ENCODE measurements around the gene MICAL1. TPM values are rescaled to one million over a fixed set of nuclear protein-coding genes. Genes with fewer than 3 reads are reported as not detected.

MICAL1 gene, protein sequence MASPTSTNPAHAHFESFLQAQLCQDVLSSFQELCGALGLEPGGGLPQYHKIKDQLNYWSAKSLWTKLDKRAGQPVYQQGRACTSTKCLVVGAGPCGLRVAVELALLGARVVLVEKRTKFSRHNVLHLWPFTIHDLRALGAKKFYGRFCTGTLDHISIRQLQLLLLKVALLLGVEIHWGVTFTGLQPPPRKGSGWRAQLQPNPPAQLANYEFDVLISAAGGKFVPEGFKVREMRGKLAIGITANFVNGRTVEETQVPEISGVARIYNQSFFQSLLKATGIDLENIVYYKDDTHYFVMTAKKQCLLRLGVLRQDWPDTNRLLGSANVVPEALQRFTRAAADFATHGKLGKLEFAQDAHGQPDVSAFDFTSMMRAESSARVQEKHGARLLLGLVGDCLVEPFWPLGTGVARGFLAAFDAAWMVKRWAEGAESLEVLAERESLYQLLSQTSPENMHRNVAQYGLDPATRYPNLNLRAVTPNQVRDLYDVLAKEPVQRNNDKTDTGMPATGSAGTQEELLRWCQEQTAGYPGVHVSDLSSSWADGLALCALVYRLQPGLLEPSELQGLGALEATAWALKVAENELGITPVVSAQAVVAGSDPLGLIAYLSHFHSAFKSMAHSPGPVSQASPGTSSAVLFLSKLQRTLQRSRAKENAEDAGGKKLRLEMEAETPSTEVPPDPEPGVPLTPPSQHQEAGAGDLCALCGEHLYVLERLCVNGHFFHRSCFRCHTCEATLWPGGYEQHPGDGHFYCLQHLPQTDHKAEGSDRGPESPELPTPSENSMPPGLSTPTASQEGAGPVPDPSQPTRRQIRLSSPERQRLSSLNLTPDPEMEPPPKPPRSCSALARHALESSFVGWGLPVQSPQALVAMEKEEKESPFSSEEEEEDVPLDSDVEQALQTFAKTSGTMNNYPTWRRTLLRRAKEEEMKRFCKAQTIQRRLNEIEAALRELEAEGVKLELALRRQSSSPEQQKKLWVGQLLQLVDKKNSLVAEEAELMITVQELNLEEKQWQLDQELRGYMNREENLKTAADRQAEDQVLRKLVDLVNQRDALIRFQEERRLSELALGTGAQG
- total RNA-seq: 202 TPM in 2 replicates
- total RNA-seq (2013): 78.8 TPM
- 319 and 400 TPM in 2 replicates for polyA plus RNA-seq
- polyA minus RNA-seq: 108 and 169 TPM in 2 replicates

DNA sequence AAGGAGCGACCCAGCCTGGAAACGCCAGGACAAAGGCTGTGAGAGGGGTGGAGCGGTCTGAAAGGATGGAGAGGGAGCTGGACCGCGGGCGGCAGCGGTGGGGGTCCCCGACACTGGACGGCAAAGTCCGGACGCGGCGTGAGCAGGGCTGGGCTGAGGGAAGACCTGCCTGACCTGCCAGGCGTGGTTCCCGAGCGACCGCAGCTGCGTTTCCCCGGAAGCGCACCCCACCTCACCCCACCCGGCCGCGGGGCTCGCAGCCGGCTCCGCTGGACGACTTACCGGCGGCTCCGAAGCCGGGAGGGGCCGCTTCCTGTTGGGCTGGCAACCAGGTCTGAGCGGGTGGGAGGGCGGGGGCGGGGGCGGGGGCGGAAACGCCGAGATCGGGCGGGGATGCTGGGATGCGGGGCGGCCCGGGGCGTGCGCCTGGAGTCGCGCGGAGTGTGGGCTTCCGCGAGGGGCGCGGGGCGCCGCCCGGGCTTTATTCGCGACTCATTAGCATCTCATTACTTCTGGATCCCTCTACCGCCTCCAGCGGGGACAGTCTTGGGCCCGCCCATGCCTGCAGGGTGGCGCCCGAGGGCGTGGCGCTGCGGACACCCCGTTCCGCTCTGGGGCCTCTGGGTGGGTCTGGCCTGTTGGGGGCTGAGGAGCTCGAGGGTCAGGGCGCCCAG lies at the start of gene MICAL1:
TSS of gene MICAL1 (minus strand) at position 336 of the 674 bp plus-strand sequence. CDS start 1,576 bp downstream, outside the sequence.
- peak within 1 kb of the TSS; percentile 97 for H3K9ac ChIP-seq (ENCODE audit: low read length)
- H3K9me3 ChIP-seq (ENCODE audit: control extremely low read depth in 1 of 3, control insufficient read depth in 2 of 3, insufficient read depth in 1 of 3, low read length in 2 of 3): no peaks in the 10 kb centered on the region
- intact Hi-C loops (cut with micrococcal nuclease): loop anchor here (1.0 to 10.0 kb wide), 8 partner anchors 15 to 1419 kb away; partner anchors contain the start of genes AK9, AMD1, CDK19 and CEP57L1
- H3K27me3 ChIP-seq (replicated peaks in 1 of 4; ENCODE audit: control extremely low read depth in 1 of 4, control insufficient read depth in 3 of 4, insufficient read depth in 4 of 4, low read length in 3 of 4): no peaks in the 10 kb centered on the region
- Mint-ChIP-seq H3K4me1 (peaks cover 82% of the 10 kb centered on the region), H3K9me3 (ENCODE audit: insufficient read depth) (no peaks in the 10 kb centered on the region), H3K27ac (peak within 1 kb of the TSS; percentile 99), H3K4me3 (peak within 1 kb of the TSS; percentile 95), H3K27me3 (no peaks in the 10 kb centered on the region)
- H3K79me2 ChIP-seq (ENCODE audit: control insufficient read depth, insufficient read depth, low read length): peaks cover 42% of the 10 kb centered on the region
- peak within 1 kb of the TSS; percentile 17 for H2AFZ ChIP-seq (ENCODE audit: insufficient read depth, low read depth, low read length, poor library complexity, severe bottlenecking)
- H4K20me1 ChIP-seq (ENCODE audit: control insufficient read depth, insufficient read depth, low read length, poor library complexity, severe bottlenecking): no peaks in the 10 kb centered on the region
- WGBS (ENCODE audit: insufficient coverage): under 1% methylated on average over 69 of the region's 70 CpGs
- ATAC-seq (ENCODE audit: low read depth) (peak; percentile 61), DNase-seq (peak; percentile 94)
- TF ChIP-seq, protein P1, sequence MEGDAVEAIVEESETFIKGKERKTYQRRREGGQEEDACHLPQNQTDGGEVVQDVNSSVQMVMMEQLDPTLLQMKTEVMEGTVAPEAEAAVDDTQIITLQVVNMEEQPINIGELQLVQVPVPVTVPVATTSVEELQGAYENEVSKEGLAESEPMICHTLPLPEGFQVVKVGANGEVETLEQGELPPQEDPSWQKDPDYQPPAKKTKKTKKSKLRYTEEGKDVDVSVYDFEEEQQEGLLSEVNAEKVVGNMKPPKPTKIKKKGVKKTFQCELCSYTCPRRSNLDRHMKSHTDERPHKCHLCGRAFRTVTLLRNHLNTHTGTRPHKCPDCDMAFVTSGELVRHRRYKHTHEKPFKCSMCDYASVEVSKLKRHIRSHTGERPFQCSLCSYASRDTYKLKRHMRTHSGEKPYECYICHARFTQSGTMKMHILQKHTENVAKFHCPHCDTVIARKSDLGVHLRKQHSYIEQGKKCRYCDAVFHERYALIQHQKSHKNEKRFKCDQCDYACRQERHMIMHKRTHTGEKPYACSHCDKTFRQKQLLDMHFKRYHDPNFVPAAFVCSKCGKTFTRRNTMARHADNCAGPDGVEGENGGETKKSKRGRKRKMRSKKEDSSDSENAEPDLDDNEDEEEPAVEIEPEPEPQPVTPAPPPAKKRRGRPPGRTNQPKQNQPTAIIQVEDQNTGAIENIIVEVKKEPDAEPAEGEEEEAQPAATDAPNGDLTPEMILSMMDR (IDR thresholded peaks at IDR 0.05): peak; percentile 53
- no peak for TF ChIP-seq EZH2 (IDR thresholded peaks at IDR 0.05; ENCODE audit: borderline replicate concordance, insufficient read depth, low read depth, low read length, poor library complexity, severe bottlenecking)
- H3K4me1 ChIP-seq (ENCODE audit: control insufficient read depth in 2 of 2, insufficient read depth in 2 of 2, low read length in 2 of 2): peaks cover 83 to 84% of the 10 kb centered on the region in 2 donors
- peak within 1 kb of the TSS; percentile 95 for H3K4me2 ChIP-seq (replicated peaks; ENCODE audit: low read depth, low read length, poor library complexity, severe bottlenecking)
- POLR2A ChIA-PET: interaction anchor here (0.6 to 5.5 kb wide), 15 partner anchors 8 to 897 kb away, joined by 3 to 35 read pairs (median 5); partner anchors contain the start of genes AK9, CD164, FIG4 and PPIL6
- H3K4me3 ChIP-seq (ENCODE audit: control extremely low read depth in 1 of 5, extremely low read depth in 1 of 5, insufficient read depth in 1 of 5, low read depth in 2 of 5, low read length in 4 of 5): peak within 1 kb of the TSS; percentile 73 to 99 (median 93)
- CTCF ChIA-PET: interaction anchor here (1.4 to 6.4 kb wide), 6 partner anchors 9 to 72 kb away, joined by 3 to 55 read pairs (median 20); partner anchors contain the start of genes CD164, PPIL6, SMPD2 and ZBTB24
- peaks cover 0 to 22% of the 10 kb centered on the region in 2 experiments for H3K36me3 ChIP-seq (replicated peaks in 1 of 2; ENCODE audit: control extremely low read depth in 1 of 2, control insufficient read depth in 1 of 2, extremely low read depth in 1 of 2, insufficient read depth in 2 of 2, low read length in 1 of 2)
- H3K27ac ChIP-seq (ENCODE audit: low read length in 2 of 2): peak within 1 kb of the TSS; percentile 98 to 99

All from B cell (primary cell).